Body of pancreas (tissue), 4 donors: ENCODE results near the gene KRT6A. TPM values are rescaled to one million over a fixed set of nuclear protein-coding genes. Genes with fewer than 3 reads are reported as not detected.

Experiments used
- ATAC-seq: fragments of 150-250 bp; one replicate; pipeline ENCODE4 v1.9.1; 2016
- DNase-seq, 4 donors: peaks; one replicate each; pipeline ENCODE4 v3.0.0-alpha.2; 2019
- H3K27ac ChIP-seq, 4 donors: fragments of 200-600 bp; sonication (generic); 1 replicate in 3 of 4; 2 replicates in 1 of 4; pipeline versions ENCODE4 v1.5.1 to v1.6.1; 2016 to 2019; ENCODE audit warnings: mild to moderate bottlenecking in 1 of 4, mixed read lengths in 1 of 4, moderate library complexity in 1 of 4
- H3K27me3 ChIP-seq, 2 donors: fragments of 200-600 bp; sonication (generic); one replicate each; pipeline ENCODE4 v1.6.0; 2016; ENCODE audit warnings: mild to moderate bottlenecking in 1 of 2
- H3K36me3 ChIP-seq, 2 donors: fragments of 200-600 bp; sonication (generic); replicated peaks in 1 of 2; 2 replicates each; pipeline ENCODE4 v1.5.1; 2016; ENCODE audit warnings: low read depth in 2 of 2; ENCODE audit not compliant: insufficient read depth in 1 of 2
- H3K4me1 ChIP-seq: fragments of 200-600 bp; sonication (generic); one replicate; pipeline ENCODE4 v1.6.0; 2016
- H3K4me3 ChIP-seq, 2 donors: fragments of 200-600 bp; sonication (generic); 1 replicate in 1 of 2; 2 replicates in 1 of 2; pipeline ENCODE4 v1.5.1; 2016 to 2019
- H3K9me3 ChIP-seq, 3 donors: fragments of 200-600 bp; sonication (generic); 1 replicate in 2 of 3; 2 replicates in 1 of 3; pipeline ENCODE4 v1.5.1; 2016
- POLR2A ChIP-seq, 3 donors: fragments of 450-650 bp; IDR thresholded peaks; one replicate each; pipeline ENCODE4 v1.6.1; 2016; ENCODE audit warnings: antibody characterized with exemption in 3 of 3, mild to moderate bottlenecking in 2 of 3
- WGBS, 2 donors: methylation state at CpG; one replicate each; pipeline ENCODE4 v1.1.5; 2017; 5-methylcytosine and 5-hydroxymethylcytosine counted together
- intact Hi-C: fragments of 100-400 bp; cut with DNase I; formaldehyde crosslinking; loops from one replicate; pipeline ENCODE4 v1.15.1; 2023
- total RNA-seq, 2 donors: library from RNA; depleted of rRNA; stranded (reverse); fragments of >200 nt; gene quantifications; one replicate each; pipeline ENCODE4 v1.1.0, GENCODE V29; 2016
- TF ChIP-seq, protein P1 (sequence below), 7 experiments: fragments of 450-650 bp in 4 of 7; fragments of 200-600 bp in 3 of 7; sonication (generic) in 3 of 7; IDR thresholded peaks; one replicate each; pipeline ENCODE4 v1.5.1; 2016 to 2019; ENCODE audit warnings: antibody characterized with exemption in 7 of 7

KRT6A gene
- total RNA-seq, 2 donors from 2014 or later, result not detected

- H3K4me3 ChIP-seq, result no peak overlapping the region
- no peak for DNase-seq
- H3K9me3 ChIP-seq, result no peaks in the 10 kb centered on the region
- WGBS, 2 donors, result 71 to 81% methylated on average over 6 of the region's 6 CpGs
- TF ChIP-seq POLR2A (IDR thresholded peaks at IDR 0.05), result no peak
- TF ChIP-seq, protein P1, sequence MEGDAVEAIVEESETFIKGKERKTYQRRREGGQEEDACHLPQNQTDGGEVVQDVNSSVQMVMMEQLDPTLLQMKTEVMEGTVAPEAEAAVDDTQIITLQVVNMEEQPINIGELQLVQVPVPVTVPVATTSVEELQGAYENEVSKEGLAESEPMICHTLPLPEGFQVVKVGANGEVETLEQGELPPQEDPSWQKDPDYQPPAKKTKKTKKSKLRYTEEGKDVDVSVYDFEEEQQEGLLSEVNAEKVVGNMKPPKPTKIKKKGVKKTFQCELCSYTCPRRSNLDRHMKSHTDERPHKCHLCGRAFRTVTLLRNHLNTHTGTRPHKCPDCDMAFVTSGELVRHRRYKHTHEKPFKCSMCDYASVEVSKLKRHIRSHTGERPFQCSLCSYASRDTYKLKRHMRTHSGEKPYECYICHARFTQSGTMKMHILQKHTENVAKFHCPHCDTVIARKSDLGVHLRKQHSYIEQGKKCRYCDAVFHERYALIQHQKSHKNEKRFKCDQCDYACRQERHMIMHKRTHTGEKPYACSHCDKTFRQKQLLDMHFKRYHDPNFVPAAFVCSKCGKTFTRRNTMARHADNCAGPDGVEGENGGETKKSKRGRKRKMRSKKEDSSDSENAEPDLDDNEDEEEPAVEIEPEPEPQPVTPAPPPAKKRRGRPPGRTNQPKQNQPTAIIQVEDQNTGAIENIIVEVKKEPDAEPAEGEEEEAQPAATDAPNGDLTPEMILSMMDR (IDR thresholded peaks at IDR 0.05), result no peak
- no peaks in the 10 kb centered on the region for H3K27me3 ChIP-seq
- H3K27ac ChIP-seq, result no peak overlapping the region
- ATAC-seq, result no peak
- no peaks in the 10 kb centered on the region for H3K36me3 ChIP-seq
- no peaks in the 10 kb centered on the region for H3K4me1 ChIP-seq
- intact Hi-C loops, result no loop called here
These were observed 46.6 kb downstream of the KRT6A start for GRCh38 chr12:52446367-52447045.

DNA sequence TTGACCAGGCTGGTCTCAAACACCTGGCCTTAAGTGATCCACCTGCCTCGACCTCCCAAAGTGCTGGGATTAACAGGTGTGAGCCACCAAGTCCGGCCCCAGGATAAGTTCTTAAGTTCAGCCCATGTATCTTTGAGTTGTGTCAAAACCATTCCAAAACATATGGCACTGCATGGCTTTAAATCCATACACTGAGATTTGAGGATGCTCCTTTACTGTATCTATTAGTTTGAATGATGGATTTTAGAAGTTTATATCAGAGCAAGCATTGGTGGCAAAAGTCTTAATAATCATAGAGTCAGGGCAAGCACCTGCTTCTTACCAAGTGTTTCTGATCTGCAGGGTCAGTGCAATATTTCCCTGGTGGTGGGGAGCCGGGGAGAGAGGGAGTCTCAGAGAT is 47.2 kb downstream of the KRT6A start:
- intact Hi-C loops, result no loop called here
- DNase-seq (no peak), ATAC-seq (no peak)
- H3K27ac ChIP-seq, result no peak overlapping the region
- TF ChIP-seq POLR2A (IDR thresholded peaks at IDR 0.05), result no peak
- TF ChIP-seq, protein P1 (IDR thresholded peaks at IDR 0.05), result no peak
- H3K36me3 ChIP-seq, result no peaks in the 10 kb centered on the region
- 55 to 63% methylated on average over 3 of the region's 3 CpGs for WGBS, 2 donors
- H3K4me1 ChIP-seq, result no peaks in the 10 kb centered on the region
- H3K4me3 ChIP-seq, result no peak overlapping the region
- no peaks in the 10 kb centered on the region for H3K9me3 ChIP-seq
- H3K27me3 ChIP-seq, result no peaks in the 10 kb centered on the region

GRCh38 chr12:52444647-52445595 is 48.1 kb downstream of the KRT6A start:
- Histone ChIP-seq H3K9me3 (no peaks in the 10 kb centered on the region), H3K27me3 (no peaks in the 10 kb centered on the region), H3K4me3 (no peak overlapping the region), H3K27ac (peak overlapping the region in 2 of 4 donors; percentile 48 to 54), H3K36me3 (no peaks in the 10 kb centered on the region), H3K4me1 (no peaks in the 10 kb centered on the region)
- WGBS, 2 donors, result 43 to 46% methylated on average over 10 of the region's 10 CpGs
- intact Hi-C loops, result no loop called here
- no peak for DNase-seq
- TF ChIP-seq POLR2A (IDR thresholded peaks at IDR 0.05), result no peak
- TF ChIP-seq, protein P1 (IDR thresholded peaks at IDR 0.05), result no peak
- peak; percentile 45 for ATAC-seq

DNA sequence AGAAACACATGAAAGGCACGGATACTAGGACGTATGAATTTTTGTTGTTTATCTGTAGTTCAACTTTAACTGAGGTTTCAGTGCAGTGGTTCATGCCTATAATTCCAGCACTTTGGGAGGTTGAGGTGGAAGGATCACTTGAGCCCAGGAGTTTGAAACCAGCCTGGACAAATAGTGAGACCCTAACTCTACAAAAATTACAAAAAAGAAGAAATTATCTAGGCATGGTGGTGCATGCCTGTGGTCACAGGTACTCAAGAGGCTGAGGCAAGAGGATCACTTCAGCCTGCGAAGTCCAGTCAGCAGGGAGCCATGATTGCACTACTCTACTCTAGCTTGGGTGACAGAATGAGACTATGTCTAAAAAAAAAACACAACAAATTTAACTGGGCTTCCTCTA is 49.1 kb downstream of the KRT6A start:
- intact Hi-C loops, result no loop called here

More for the DNA sequence above, 49.1 kb downstream of the KRT6A start:
- ATAC-seq (no peak), DNase-seq (no peak)
- Histone ChIP-seq H3K4me3 (no peak overlapping the region), H3K27me3 (no peaks in the 10 kb centered on the region), H3K9me3 (no peaks in the 10 kb centered on the region), H3K4me1 (no peaks in the 10 kb centered on the region), H3K27ac (peak overlapping the region in 1 of 4 donors; percentile 54), H3K36me3 (no peaks in the 10 kb centered on the region)
- TF ChIP-seq, protein P1 (IDR thresholded peaks at IDR 0.05), result no peak
- no peak for TF ChIP-seq POLR2A (IDR thresholded peaks at IDR 0.05)
- 76 to 89% methylated on average over 3 of the region's 3 CpGs for WGBS, 2 donors
